Progenitor cell of endocrine pancreas (in vitro differentiated cells): ENCODE measurements around the gene PCBP3. TPM values are rescaled to one million over a fixed set of nuclear protein-coding genes. Genes with fewer than 3 reads are reported as not detected.

Source experiments
- DNase-seq: peaks from one replicate; pipeline ENCODE4 v3.0.0; 2021; ENCODE audit warnings: low spot score; ENCODE audit not compliant: unreplicated experiment
- H3K27ac Mint-ChIP-seq: 2 replicates; pipeline ENCODE4 v1.8.0; 2021; ENCODE audit warnings: mild to moderate bottlenecking, moderate library complexity, mixed read lengths
- H3K27me3 Mint-ChIP-seq: 2 replicates; pipeline ENCODE4 v1.8.0; 2021; ENCODE audit warnings: mixed read lengths
- H3K36me3 Mint-ChIP-seq: 2 replicates; pipeline ENCODE4 v1.8.0; 2022; ENCODE audit warnings: mixed read lengths; ENCODE audit not compliant: insufficient read depth
- H3K4me1 Mint-ChIP-seq: 2 replicates; pipeline ENCODE4 v1.8.0; 2021; ENCODE audit warnings: low read depth, mixed read lengths
- H3K4me3 Mint-ChIP-seq: 2 replicates; pipeline ENCODE4 v1.8.0; 2021; ENCODE audit warnings: low read depth, mild to moderate bottlenecking, moderate library complexity, mixed read lengths
- H3K9me3 Mint-ChIP-seq: 2 replicates; pipeline ENCODE4 v1.8.0; 2021; ENCODE audit warnings: low read depth, mixed read lengths
- total RNA-seq: library from RNA; stranded (reverse); gene quantifications from 2 replicates; pipeline ENCODE4 v1.2.1, GENCODE V29; 2021
- TF ChIP-seq, protein P1 (sequence below): fragments of 200-600 bp; sonication (generic); IDR thresholded peaks from one replicate; pipeline ENCODE4 v1.5.0; 2021; ENCODE audit warnings: antibody characterized with exemption, mild to moderate bottlenecking; ENCODE audit not compliant: unreplicated experiment

Gene PCBP3
- total RNA-seq, 1 donor from 2014 or later, result 3.7 TPM

DNA sequence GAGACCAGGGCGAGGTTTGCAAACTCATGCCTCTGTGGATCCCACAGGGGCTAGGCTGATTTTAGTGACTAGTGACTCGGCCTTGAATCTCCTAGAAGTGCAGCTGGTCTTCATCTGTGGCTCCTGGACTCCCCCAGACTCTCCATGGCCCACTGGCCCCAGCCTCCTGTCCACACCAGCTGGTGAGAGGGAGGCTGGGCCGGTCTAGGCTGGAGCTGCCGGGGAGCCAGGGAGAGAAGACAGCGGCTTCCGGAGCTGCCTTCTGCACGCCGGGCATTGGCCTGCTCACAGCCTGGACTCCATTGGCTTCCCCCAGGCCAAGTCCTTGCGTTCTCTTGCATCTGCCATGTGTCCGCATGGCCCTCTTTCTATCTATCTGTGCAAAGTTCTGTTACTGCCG, 285.9 kb downstream of the PCBP3 start:
- TF ChIP-seq, protein P1, sequence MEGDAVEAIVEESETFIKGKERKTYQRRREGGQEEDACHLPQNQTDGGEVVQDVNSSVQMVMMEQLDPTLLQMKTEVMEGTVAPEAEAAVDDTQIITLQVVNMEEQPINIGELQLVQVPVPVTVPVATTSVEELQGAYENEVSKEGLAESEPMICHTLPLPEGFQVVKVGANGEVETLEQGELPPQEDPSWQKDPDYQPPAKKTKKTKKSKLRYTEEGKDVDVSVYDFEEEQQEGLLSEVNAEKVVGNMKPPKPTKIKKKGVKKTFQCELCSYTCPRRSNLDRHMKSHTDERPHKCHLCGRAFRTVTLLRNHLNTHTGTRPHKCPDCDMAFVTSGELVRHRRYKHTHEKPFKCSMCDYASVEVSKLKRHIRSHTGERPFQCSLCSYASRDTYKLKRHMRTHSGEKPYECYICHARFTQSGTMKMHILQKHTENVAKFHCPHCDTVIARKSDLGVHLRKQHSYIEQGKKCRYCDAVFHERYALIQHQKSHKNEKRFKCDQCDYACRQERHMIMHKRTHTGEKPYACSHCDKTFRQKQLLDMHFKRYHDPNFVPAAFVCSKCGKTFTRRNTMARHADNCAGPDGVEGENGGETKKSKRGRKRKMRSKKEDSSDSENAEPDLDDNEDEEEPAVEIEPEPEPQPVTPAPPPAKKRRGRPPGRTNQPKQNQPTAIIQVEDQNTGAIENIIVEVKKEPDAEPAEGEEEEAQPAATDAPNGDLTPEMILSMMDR, result no peak
- no peaks in the 10 kb centered on the region for H3K36me3 Mint-ChIP-seq
- H3K9me3 Mint-ChIP-seq, result no peaks in the 10 kb centered on the region
- peaks cover 12% of the 10 kb centered on the region for H3K27me3 Mint-ChIP-seq
- no peak for DNase-seq
- no peak overlapping the region for H3K27ac Mint-ChIP-seq
- H3K4me3 Mint-ChIP-seq, result no peak overlapping the region
- H3K4me1 Mint-ChIP-seq, result no peaks in the 10 kb centered on the region

GRCh38 chr21:45930231-45930760, 286.8 kb downstream of the PCBP3 start:
- H3K36me3 Mint-ChIP-seq, result no peaks in the 10 kb centered on the region
- no peaks in the 10 kb centered on the region for H3K4me1 Mint-ChIP-seq
- TF ChIP-seq, protein P1, result no peak
- H3K4me3 Mint-ChIP-seq, result no peak overlapping the region
- no peak overlapping the region for H3K27ac Mint-ChIP-seq
- H3K27me3 Mint-ChIP-seq, result peaks cover 12% of the 10 kb centered on the region
- DNase-seq, result no peak
- no peaks in the 10 kb centered on the region for H3K9me3 Mint-ChIP-seq

DNA sequence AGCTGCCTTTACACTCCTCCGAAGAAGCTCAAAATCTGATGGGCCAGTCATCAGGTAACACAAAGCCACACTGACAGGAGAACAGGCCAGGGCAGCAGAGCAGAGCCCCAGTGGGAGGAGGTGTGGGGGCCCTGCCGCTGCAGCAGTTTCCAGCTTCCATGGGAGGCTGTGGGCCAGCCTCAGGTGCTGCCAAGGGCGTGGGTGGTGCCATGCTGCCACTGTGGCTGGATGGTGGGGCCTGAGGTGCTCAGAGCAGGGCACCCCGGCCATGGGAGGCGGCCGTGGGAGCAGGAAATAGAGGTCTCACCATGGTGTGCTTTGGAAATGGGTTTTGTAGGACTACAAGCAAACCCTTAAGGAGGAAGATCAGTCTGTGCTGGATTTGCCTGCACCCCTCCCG, 287.3 kb downstream of the PCBP3 start:
- Mint-ChIP-seq H3K27ac (no peak overlapping the region), H3K27me3 (peaks cover 13% of the 10 kb centered on the region), H3K9me3 (no peaks in the 10 kb centered on the region), H3K4me3 (no peak overlapping the region), H3K4me1 (no peaks in the 10 kb centered on the region), H3K36me3 (no peaks in the 10 kb centered on the region)
- TF ChIP-seq, protein P1, result no peak
- no peak for DNase-seq

DNA sequence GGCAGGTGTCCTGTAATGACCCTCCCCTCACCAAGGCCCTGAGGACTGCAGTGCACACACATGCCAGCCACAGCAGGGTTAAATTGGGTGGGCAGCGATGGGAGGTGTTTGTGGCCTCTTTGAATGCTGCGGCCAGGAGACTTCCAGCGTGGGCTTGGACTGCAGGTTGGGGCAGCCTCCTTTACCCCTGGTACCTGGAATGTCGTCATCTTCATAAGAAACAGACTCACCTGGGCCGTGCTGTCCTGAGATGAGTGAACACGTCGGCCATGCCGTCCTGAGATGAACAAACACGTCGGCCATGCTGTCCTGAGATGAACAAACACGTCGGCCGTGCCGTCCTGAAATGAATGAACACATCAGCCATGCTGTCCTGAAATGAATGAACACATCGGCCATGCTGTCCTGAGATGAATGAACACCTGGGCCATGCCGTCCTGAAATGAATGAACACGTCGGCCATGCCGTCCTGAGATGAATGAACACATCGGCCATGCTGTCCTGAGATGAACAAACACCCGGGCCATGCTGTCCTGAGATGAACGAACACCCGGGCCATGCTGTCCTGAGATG, 288.0 kb downstream of the PCBP3 start:
- Mint-ChIP-seq H3K36me3 (no peaks in the 10 kb centered on the region), H3K27me3 (peaks cover 8% of the 10 kb centered on the region), H3K4me1 (no peaks in the 10 kb centered on the region), H3K27ac (no peak overlapping the region), H3K4me3 (no peak overlapping the region), H3K9me3 (no peaks in the 10 kb centered on the region)
- TF ChIP-seq, protein P1, result no peak
- no peak for DNase-seq

- Mint-ChIP-seq H3K4me1 (no peaks in the 10 kb centered on the region), H3K4me3 (no peak overlapping the region), H3K27ac (no peak overlapping the region), H3K27me3 (peaks cover 14% of the 10 kb centered on the region), H3K36me3 (no peaks in the 10 kb centered on the region), H3K9me3 (no peaks in the 10 kb centered on the region)
- DNase-seq, result no peak
- TF ChIP-seq, protein P1, result no peak
Observed at GRCh38 chr21:45932922-45933502, 289.5 kb downstream of the PCBP3 start.
